22Rv1 (cell line): ENCODE measurements around the gene SLC1A7.

Experiments used
- H3K27ac ChIP-seq: fragments of 450-650 bp; 2 replicates; pipeline ENCODE4 v1.5.1; 2017
- CTCF ChIP-seq: fragments of 450-650 bp; IDR thresholded peaks from 2 replicates; pipeline ENCODE4 v1.5.1; 2017; ENCODE audit warnings: mild to moderate bottlenecking
- ZFX ChIP-seq: fragments of 450-650 bp; IDR thresholded peaks from 2 replicates; pipeline ENCODE4 v1.6.1; 2017; ENCODE audit warnings: antibody characterized with exemption, borderline replicate concordance

SLC1A7 gene

DNA sequence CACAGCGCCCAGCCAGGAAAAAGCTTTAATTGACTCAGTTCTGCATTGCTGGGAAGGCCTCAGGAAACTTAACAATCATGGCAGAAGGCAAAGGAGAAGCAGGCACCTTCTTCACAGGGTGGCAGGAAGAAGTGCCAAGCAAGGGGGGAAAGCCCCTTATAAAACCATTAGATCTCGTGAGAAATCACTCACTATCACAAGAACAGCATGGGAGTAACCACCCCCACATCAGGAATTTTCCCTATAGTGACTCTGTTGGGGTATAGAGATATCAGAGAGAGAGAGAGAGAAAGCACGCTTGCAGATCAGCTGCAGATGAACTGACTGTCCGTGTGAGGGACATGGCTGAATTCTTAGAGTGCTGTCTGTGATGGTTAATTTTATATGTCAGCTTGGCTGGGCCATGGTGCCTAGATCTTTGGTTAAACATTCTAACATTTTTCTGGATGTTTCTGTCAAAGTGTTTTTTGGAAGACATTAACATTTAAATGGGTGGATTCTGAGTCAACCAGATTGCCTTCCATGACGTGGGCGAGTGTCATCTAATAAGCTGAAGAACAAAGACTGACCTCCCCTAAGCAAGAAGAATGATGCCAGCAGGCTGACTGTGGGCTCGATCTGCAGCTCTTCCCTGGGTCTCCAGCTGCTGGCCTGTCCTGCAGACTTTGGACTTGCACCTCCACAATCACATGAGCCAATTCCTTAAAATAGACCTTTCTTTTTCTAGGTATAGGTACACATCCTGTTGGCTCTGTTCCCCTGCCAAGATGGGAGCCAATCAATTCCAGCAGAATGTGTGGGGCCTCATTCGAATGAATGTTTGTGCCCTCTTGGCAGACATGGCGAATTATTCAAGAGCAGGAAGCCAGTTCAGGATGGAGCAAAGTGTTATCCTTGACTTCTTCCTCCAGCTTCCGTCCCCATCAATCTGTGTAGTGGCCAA is 32.8 kb upstream of the SLC1A7 start:
- H3K27ac ChIP-seq: peak overlapping the region; percentile 73
- TF ChIP-seq CTCF (no peak), ZFX (no peak)

DNA sequence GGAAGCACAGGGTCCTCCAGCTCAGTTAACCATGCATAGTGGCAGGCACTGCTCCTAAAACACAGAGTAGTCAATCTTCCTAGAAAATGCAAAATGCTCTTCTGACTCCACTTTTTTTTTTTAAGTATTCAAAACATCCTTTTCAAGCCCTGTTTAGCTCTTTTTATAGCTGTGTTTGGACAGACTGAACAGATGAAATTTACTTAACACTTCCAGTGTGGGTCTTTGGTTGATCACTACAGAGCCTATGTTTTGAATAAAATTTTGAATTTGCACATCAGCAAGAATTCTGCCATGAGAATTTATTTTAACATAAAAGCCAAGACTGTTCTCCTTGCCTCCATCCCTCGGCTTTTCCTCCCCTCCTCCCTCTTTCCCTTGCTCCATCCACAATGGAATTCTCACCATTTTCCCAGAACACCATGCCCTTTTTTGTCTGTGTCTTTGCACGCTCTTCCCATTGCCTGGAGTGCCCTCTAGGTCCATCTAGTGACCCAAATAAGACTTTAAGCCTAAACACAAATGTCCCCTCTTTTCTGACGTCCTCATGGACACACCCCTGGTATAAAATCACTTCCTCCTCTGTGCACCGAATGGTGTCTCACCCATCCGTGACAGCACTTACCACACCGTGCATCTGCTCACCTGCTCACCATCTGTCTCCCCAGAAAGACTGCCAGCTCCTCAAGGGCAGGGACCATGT is 30.1 kb upstream of the SLC1A7 start:
- H3K27ac ChIP-seq: no peak overlapping the region
- TF ChIP-seq ZFX: no peak
- no peak for TF ChIP-seq CTCF

GRCh38 chr1:53166912-53167311 is 24.5 kb upstream of the SLC1A7 start:
- H3K27ac ChIP-seq: no peak overlapping the region
- TF ChIP-seq ZFX (no peak), CTCF (no peak)

DNA sequence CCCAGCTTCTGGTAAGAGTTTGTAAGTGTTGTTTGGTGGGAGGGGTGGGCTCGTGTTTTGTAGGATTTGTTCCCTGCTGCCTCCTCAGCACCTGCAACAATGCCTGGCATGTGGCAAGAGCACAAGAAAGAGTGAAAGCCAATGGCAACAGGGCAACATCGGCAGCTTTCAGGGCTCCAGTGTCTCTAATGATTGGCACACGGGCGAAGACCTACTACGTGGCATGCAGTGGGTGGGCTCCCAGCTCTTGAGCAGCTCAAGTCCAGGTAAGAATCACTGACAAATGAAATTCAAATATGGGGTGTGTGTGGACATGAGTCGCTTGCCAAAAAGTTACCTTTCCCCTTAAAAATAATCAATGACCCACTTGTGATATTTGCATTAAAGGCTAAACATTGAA is 23.9 kb upstream of the SLC1A7 start:
- no peak overlapping the region for H3K27ac ChIP-seq
- no peak for TF ChIP-seq ZFX
- no peak for TF ChIP-seq CTCF

DNA sequence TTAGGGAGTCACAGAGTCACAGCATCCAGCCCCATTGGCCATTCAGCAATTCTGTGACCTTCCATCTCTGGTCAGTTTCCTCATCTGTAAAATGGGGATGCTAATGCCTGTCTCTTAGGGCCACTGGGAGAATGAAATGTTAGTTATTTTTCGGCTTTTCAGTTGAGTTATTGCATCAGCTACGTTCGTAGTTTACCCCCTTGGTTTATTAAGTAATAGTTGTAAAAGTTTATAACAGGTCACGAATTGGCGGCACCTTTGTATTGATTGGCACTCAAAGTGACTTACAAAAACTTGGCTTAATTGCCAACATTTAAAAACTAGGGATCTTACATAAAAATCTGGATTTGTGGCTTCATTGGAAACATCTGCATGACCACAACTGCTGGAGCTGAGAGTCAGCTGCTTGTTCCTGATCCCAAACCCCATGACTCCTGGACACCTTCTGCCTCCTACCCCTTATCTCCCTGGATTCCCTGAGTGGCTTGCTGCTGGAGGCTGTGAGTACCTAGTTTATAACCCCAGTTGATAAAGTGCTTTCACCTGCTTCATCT is 23.0 kb upstream of the SLC1A7 start:
- TF ChIP-seq ZFX (no peak), CTCF (no peak)
- no peak overlapping the region for H3K27ac ChIP-seq

DNA sequence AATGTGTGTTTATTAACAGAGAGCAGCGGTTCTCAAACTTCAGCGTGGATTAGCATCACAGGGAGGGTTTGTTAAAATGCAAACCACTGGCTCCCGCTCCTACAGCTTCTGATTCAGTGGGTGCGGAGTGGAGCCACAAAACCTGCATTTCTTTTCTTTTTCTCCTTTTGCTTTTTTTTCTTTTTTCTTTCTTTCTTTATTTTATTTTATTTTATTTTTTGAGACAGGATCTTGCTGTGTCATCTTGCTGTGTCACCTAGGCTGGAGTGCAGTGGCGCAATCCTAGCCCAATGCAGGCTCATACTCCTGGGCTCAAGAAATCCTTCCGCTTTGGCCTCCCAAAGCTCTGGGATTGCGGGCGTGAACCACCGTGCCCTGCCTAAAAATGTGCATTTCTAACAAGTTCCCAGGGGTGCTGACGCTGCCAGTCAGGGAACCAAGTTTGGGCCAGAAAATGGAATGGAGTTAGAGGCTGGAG is 20.9 kb upstream of the SLC1A7 start:
- TF ChIP-seq CTCF (no peak), ZFX (no peak)
- H3K27ac ChIP-seq: no peak overlapping the region
